ENCODE data around the gene HK1.

GRCh38 chr10:69435966-69436520 lies 157.7 kb downstream of the HK1 start:
- TF ChIP-seq CTCF (IDR thresholded peaks at IDR 0.05): no peak
- TF ChIP-seq POLR2A (IDR thresholded peaks at IDR 0.05): no peak
